Hepatocyte (in vitro differentiated cells): ENCODE measurements around the gene CAVIN3.

Source experiments
- EZH2 ChIP-seq: fragments of 200-600 bp; sonication (generic); IDR thresholded peaks from 2 replicates; pipeline ENCODE4 v1.6.1; 2016; ENCODE audit warnings: antibody characterized with exemption, mild to moderate bottlenecking, borderline replicate concordance
- EZH2phosphoT487 ChIP-seq: fragments of 200-600 bp; sonication (generic); IDR thresholded peaks from one replicate; pipeline ENCODE4 v1.6.1; 2018; ENCODE audit warnings: antibody characterized with exemption, mild to moderate bottlenecking, low read depth, moderate library complexity; ENCODE audit not compliant: unreplicated experiment, severe bottlenecking
- TF ChIP-seq, protein P1 (sequence below): fragments of 200-600 bp; sonication (generic); IDR thresholded peaks from 2 replicates; pipeline ENCODE4 v1.5.1; 2016; ENCODE audit warnings: antibody characterized with exemption, mild to moderate bottlenecking; ENCODE audit not compliant: poor library complexity

DNA sequence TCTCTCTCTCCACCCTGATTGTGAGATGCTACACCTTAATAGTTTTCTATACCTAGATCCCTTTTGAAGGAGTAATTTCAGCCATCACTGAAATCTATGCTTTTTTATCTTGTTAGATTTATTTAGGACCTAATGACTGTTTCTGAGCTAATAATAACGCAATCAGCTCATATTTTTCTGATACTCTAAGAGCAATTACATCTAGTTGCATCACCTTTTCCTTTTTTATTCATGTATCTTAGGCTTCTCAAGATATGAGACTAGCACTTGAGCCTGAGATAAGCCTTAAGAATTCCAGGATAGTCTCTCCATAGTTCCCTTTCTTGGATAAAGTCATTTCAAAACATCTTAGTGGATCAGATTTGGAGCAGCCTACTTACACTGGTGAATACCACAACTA lies 25.1 kb upstream of the CAVIN3 start:
- TF ChIP-seq EZH2phosphoT487 (no peak), EZH2 (no peak)
- TF ChIP-seq, protein P1, sequence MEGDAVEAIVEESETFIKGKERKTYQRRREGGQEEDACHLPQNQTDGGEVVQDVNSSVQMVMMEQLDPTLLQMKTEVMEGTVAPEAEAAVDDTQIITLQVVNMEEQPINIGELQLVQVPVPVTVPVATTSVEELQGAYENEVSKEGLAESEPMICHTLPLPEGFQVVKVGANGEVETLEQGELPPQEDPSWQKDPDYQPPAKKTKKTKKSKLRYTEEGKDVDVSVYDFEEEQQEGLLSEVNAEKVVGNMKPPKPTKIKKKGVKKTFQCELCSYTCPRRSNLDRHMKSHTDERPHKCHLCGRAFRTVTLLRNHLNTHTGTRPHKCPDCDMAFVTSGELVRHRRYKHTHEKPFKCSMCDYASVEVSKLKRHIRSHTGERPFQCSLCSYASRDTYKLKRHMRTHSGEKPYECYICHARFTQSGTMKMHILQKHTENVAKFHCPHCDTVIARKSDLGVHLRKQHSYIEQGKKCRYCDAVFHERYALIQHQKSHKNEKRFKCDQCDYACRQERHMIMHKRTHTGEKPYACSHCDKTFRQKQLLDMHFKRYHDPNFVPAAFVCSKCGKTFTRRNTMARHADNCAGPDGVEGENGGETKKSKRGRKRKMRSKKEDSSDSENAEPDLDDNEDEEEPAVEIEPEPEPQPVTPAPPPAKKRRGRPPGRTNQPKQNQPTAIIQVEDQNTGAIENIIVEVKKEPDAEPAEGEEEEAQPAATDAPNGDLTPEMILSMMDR = no peak
